ENCODE measurements around the gene PARD3.

DNA sequence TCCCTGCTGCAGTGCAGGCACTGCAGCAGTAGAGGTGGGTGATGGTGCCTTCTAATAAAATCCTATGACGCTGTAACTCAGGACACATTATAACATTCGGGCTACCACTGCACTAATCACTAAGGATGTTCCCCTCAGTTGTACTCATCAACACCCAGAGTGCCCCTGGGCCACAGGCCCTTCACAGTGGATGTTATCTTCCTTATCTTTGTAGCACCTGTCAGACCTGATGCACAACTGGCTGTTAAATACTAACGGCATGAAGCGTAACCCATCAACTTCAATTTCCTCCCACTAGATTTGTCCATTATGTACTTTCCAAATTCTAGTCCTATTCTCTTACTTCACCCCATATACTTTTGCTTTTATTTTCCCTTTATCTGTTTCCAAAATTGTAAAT, 66.3 kb downstream of the PARD3 start:
- TF ChIP-seq, protein P1, sequence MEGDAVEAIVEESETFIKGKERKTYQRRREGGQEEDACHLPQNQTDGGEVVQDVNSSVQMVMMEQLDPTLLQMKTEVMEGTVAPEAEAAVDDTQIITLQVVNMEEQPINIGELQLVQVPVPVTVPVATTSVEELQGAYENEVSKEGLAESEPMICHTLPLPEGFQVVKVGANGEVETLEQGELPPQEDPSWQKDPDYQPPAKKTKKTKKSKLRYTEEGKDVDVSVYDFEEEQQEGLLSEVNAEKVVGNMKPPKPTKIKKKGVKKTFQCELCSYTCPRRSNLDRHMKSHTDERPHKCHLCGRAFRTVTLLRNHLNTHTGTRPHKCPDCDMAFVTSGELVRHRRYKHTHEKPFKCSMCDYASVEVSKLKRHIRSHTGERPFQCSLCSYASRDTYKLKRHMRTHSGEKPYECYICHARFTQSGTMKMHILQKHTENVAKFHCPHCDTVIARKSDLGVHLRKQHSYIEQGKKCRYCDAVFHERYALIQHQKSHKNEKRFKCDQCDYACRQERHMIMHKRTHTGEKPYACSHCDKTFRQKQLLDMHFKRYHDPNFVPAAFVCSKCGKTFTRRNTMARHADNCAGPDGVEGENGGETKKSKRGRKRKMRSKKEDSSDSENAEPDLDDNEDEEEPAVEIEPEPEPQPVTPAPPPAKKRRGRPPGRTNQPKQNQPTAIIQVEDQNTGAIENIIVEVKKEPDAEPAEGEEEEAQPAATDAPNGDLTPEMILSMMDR (IDR thresholded peaks at IDR 0.05), result no peak
- TF ChIP-seq EP300 (IDR thresholded peaks at IDR 0.05), result no peak
